Progenitor cell of endocrine pancreas (in vitro differentiated cells): ENCODE measurements around the gene IER5L. TPM values are rescaled to one million over a fixed set of nuclear protein-coding genes. Genes with fewer than 3 reads are reported as not detected.

Experiments used
- DNase-seq: peaks from one replicate; pipeline ENCODE4 v3.0.0; 2021; ENCODE audit warnings: low spot score; ENCODE audit not compliant: unreplicated experiment
- H3K27ac Mint-ChIP-seq: 2 replicates; pipeline ENCODE4 v1.8.0; 2021; ENCODE audit warnings: mild to moderate bottlenecking, moderate library complexity, mixed read lengths
- H3K27me3 Mint-ChIP-seq: 2 replicates; pipeline ENCODE4 v1.8.0; 2021; ENCODE audit warnings: mixed read lengths
- H3K36me3 Mint-ChIP-seq: 2 replicates; pipeline ENCODE4 v1.8.0; 2022; ENCODE audit warnings: mixed read lengths; ENCODE audit not compliant: insufficient read depth
- H3K4me1 Mint-ChIP-seq: 2 replicates; pipeline ENCODE4 v1.8.0; 2021; ENCODE audit warnings: low read depth, mixed read lengths
- H3K4me3 Mint-ChIP-seq: 2 replicates; pipeline ENCODE4 v1.8.0; 2021; ENCODE audit warnings: low read depth, mild to moderate bottlenecking, moderate library complexity, mixed read lengths
- H3K9me3 Mint-ChIP-seq: 2 replicates; pipeline ENCODE4 v1.8.0; 2021; ENCODE audit warnings: low read depth, mixed read lengths
- total RNA-seq: library from RNA; stranded (reverse); gene quantifications from 2 replicates; pipeline ENCODE4 v1.2.1, GENCODE V29; 2021
- TF ChIP-seq, protein P1 (sequence below): fragments of 200-600 bp; sonication (generic); IDR thresholded peaks from one replicate; pipeline ENCODE4 v1.5.0; 2021; ENCODE audit warnings: antibody characterized with exemption, mild to moderate bottlenecking; ENCODE audit not compliant: unreplicated experiment

IER5L gene
- total RNA-seq, 1 donor from 2014 or later, result 21.8 TPM

DNA sequence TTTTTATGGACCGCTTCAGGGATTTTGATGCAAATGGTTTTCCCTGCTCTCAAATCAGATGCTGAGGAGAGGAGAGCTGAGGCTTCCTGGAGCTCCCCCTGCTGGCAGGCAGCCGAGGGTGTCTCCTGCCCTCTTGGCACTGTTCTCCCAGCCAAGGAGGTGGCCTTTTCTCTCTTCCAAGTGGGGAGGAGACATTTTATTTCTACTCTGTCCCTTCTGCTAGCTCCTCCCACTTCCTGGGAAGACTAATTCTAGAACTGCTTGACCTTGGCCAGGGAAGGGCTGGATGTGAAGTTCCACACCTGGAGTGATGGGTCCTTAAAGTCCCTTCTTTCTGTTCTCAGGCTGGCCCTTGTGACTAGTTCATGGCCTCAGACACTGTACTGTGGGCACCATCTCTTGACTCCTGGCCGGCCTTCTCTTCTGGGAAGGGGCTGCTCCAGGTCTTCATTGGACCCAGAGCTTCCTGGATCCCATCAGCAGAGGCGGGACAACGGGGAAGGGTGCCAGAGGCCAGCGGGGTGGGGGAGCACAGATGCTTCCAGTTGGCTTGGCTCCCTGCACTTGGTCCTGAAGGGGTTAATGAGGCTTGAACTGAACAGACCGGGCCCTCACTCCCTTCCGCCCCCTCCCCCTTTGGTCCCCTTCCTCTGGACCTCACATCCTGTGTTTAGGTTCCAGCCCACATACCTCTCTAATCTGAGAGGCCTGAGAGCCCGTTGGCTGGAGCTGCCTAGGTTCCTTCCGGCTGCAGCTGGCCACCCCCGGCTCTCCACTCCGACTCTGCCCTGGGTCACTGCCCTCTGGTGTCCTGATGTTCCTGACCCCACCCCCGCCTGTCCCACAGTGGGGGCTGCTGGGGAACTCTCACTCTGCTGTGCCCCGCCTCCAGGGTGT lies 34.8 kb downstream of the IER5L start:
- TF ChIP-seq, protein P1, sequence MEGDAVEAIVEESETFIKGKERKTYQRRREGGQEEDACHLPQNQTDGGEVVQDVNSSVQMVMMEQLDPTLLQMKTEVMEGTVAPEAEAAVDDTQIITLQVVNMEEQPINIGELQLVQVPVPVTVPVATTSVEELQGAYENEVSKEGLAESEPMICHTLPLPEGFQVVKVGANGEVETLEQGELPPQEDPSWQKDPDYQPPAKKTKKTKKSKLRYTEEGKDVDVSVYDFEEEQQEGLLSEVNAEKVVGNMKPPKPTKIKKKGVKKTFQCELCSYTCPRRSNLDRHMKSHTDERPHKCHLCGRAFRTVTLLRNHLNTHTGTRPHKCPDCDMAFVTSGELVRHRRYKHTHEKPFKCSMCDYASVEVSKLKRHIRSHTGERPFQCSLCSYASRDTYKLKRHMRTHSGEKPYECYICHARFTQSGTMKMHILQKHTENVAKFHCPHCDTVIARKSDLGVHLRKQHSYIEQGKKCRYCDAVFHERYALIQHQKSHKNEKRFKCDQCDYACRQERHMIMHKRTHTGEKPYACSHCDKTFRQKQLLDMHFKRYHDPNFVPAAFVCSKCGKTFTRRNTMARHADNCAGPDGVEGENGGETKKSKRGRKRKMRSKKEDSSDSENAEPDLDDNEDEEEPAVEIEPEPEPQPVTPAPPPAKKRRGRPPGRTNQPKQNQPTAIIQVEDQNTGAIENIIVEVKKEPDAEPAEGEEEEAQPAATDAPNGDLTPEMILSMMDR, result peak; percentile 97
- peaks cover 53% of the 10 kb centered on the region for H3K4me1 Mint-ChIP-seq
- peaks cover 5% of the 10 kb centered on the region for H3K36me3 Mint-ChIP-seq
- peak; percentile 63 for DNase-seq
- peak overlapping the region; percentile 38 for H3K4me3 Mint-ChIP-seq
- peak overlapping the region; percentile 75 for H3K27ac Mint-ChIP-seq
- no peaks in the 10 kb centered on the region for H3K9me3 Mint-ChIP-seq
- H3K27me3 Mint-ChIP-seq, result no peaks in the 10 kb centered on the region

DNA sequence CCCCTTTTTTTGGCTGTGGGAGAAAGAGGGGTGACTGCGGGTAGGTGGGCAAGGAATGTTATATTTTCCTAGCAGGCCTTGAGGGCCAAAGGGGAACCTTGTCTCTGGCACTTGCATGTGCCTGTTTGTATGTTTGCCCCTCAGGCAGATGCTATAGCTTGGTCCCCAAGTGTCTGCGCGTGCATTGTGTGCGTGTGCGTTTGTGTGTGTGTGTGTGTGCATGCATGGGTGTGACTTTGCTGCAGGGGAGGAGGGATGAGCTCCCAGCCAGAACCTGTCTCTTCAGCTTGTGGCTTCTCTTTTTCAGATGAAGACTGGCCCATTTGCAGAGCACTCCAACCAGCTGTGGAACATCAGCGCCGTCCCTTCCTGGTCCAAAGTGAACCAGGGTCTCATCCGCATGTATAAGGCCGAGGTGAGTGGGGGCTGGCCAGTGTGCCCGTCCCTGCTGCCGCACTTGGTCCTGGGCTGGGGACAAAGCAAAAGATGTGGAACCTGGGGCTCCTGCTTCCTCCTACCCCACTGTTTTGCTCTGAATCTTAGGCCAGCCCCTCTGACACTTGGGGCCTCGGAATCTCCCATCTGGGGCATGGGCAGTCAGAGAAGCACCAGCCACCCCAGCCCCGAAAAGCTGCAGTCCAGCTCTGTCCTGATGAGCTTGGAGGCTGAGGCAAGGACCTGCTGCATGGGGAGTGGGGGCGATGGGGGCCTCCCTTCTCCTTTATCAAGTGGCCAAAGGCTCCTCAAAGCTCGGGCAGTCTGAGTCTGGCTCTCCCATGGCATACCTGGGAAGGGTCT lies 35.7 kb downstream of the IER5L start:
- H3K4me3 Mint-ChIP-seq, result no peak overlapping the region
- DNase-seq, result no peak
- H3K9me3 Mint-ChIP-seq, result no peaks in the 10 kb centered on the region
- H3K36me3 Mint-ChIP-seq, result peaks cover 5% of the 10 kb centered on the region
- TF ChIP-seq, protein P1, result no peak
- H3K4me1 Mint-ChIP-seq, result peaks cover 53% of the 10 kb centered on the region
- no peaks in the 10 kb centered on the region for H3K27me3 Mint-ChIP-seq
- peak overlapping the region; percentile 77 for H3K27ac Mint-ChIP-seq

DNA sequence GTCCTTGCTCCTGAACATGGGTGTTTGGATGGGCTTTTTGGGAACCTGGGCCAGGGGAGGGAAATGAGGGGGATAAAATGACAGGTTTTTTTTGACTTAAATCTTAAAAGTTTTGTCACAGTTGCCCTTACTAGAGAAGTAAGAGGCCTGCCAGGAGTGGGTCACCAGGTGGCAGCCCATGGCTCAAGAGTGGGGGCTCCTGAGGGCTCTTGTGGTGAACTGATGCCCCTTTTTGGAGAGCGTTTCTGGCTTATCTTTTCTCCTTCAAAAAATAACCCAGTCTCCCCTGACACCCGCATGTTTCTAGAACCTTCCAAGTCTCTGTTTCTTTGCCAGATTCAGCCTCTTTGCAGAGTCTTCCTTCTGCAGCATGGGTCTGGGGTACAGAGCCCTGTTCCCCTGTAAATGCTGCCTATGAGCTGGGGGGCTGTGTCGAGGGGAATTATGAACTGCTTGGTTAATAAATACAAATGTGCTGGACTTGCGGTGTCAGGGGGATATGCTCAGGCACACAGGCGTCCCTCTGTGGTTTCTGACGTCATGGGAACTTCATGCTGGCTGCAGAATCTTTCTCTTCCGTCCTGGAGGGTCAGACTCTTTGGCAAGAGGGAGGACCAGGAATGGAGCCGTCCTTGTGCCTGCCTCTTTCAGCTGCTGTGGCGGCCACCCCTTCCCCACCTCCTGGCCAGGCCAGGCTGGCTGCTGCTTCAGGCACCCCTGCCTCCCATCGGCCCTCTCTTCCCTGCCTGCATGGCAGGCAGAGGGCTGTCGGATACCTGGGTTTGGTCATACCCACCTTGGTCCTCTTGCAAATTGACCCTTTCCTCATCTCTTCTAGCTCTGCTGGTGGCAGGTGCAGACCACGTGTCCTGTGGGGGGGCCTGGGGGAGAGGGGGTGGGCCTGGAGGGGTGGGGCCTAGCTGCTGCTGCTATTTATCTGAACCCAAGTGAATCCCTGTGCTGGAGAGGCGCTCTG lies 36.7 kb downstream of the IER5L start:
- peak overlapping the region; percentile 99 for H3K27ac Mint-ChIP-seq
- H3K4me1 Mint-ChIP-seq, result peaks cover 49% of the 10 kb centered on the region
- no peak for DNase-seq
- peak overlapping the region; percentile 72 for H3K4me3 Mint-ChIP-seq
- no peaks in the 10 kb centered on the region for H3K9me3 Mint-ChIP-seq
- no peaks in the 10 kb centered on the region for H3K27me3 Mint-ChIP-seq
- TF ChIP-seq, protein P1, result no peak
- H3K36me3 Mint-ChIP-seq, result peaks cover 7% of the 10 kb centered on the region

DNA sequence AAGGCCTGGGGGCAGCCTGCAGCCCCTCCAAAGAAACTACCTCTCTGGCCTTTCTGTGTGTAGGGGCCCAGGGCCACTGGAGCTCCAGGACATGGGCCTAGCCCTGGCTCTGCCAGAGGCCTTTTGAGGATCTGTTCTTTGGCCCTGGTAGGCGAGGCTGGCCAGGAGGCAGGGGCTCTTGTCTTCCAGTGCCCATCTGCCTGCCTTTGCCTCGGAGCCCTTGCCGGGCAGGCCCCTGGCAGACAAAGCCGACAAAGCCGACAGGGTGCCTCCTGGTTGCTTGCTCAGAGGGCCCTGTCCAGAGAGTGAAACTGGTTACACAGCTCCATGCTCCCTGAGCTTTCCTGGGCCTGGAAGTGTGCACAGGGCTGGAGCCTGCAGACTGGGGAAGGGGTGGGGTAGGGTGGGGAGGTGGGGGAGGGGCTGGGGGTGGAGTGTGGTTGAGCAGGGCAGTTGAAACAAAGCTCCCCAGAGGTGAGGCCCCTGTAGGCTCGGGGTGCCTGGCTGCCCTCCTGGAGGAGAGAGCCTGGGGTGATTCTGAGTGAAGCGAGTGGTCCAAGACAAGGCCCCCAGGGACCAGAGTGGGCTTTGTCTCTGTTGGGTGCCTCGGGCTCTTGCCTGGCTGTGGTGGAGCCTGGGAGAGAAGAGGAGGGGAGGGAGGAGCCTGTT lies 37.5 kb downstream of the IER5L start:
- TF ChIP-seq, protein P1, result no peak
- H3K36me3 Mint-ChIP-seq, result peaks cover 7% of the 10 kb centered on the region
- no peaks in the 10 kb centered on the region for H3K27me3 Mint-ChIP-seq
- peaks cover 42% of the 10 kb centered on the region for H3K4me1 Mint-ChIP-seq
- DNase-seq, result peak; percentile 30
- peak overlapping the region; percentile 99 for H3K27ac Mint-ChIP-seq
- peak overlapping the region; percentile 72 for H3K4me3 Mint-ChIP-seq
- H3K9me3 Mint-ChIP-seq, result no peaks in the 10 kb centered on the region
